ENCODE results near the gene DNAJB8.
A peak's percentile ranks its signal among the peaks of the same experiment; 100 is the strongest.

GRCh38 chr3:128485282-128486204, 18.9 kb upstream of the DNAJB8 start:
- TF ChIP-seq CTCF (IDR thresholded peaks at IDR 0.05; ENCODE audit: insufficient read depth, low read depth, low read length), result no peak
- peak; percentile 63 for TF ChIP-seq EZH2 (IDR thresholded peaks at IDR 0.05; ENCODE audit: insufficient read depth, low read length)
